RWPE1 (cell line): ENCODE data around the gene LRCH2.

ENCODE experiments used
- CTCF ChIA-PET: fragments of 350-600 bp; sonication (Branson Sonifier 250); formaldehyde crosslinking; extraction: SDS; loops from one replicate; lab custom pipeline; 2021; lab: Yijun Ruan, JAX
- POLR2A ChIA-PET: fragments of 400-600 bp; formaldehyde crosslinking; extraction: SDS; loops from one replicate; lab custom pipeline; 2020; ENCODE audit warnings: antibody characterized with exemption; ENCODE audit not compliant: low non-redundant PET; lab: Yijun Ruan, JAX
- DNase-seq: peaks from one replicate; pipeline ENCODE4 v3.0.0; 2012; ENCODE audit warnings: low spot score
- H3K27ac ChIP-seq: fragments of 450-650 bp; 2 replicates; pipeline ENCODE4 v1.5.1; 2017
- CTCF ChIP-seq: fragments of 450-650 bp; conservative IDR thresholded peaks from 2 replicates; pipeline ENCODE4 v1.5.1; 2017; ENCODE audit warnings: low read depth, mild to moderate bottlenecking

Gene LRCH2

GRCh38 chrX:115190636-115191489 is 43.0 kb downstream of the LRCH2 start:
- H3K27ac ChIP-seq = no peak overlapping the region
- no peak for DNase-seq
- TF ChIP-seq CTCF = no peak
- CTCF ChIA-PET = no interaction called here
- POLR2A ChIA-PET = no interaction called here

- no peak for TF ChIP-seq CTCF
- no peak overlapping the region for H3K27ac ChIP-seq
- CTCF ChIA-PET = no interaction called here
- POLR2A ChIA-PET = no interaction called here
- DNase-seq = no peak
These were observed 44.0 kb downstream of the LRCH2 start for GRCh38 chrX:115189646-115190635.

- ChIA-PET CTCF (no interaction called here), POLR2A (no interaction called here)
- no peak for TF ChIP-seq CTCF
- DNase-seq = no peak
- H3K27ac ChIP-seq = no peak within 1 kb of the TSS
These were observed 44.8 kb downstream of the LRCH2 start, which contains the start of gene RBMXL3 for GRCh38 chrX:115189110-115189509. Gene RBMXL3, plus strand, starts transcription at chrX:115189410. Its CDS starts 32 bp downstream, at chrX:115189442.

- no peak for TF ChIP-seq CTCF
- POLR2A ChIA-PET = no interaction called here
These were observed 49.9 kb downstream of the LRCH2 start for GRCh38 chrX:115183980-115184379.

GRCh38 chrX:115178473-115178872 is 55.4 kb downstream of the LRCH2 start:
- no peak for TF ChIP-seq CTCF
- DNase-seq = no peak
- ChIA-PET POLR2A (no interaction called here), CTCF (no interaction called here)
- H3K27ac ChIP-seq = no peak overlapping the region

More at GRCh38 chrX:115183980-115184379, 49.9 kb downstream of the LRCH2 start:
- DNase-seq = no peak
- CTCF ChIA-PET = no interaction called here
- no peak overlapping the region for H3K27ac ChIP-seq

- ChIA-PET POLR2A (no interaction called here), CTCF (no interaction called here)
- no peak for DNase-seq
- TF ChIP-seq CTCF = no peak
- H3K27ac ChIP-seq = no peak overlapping the region
These were observed 56.0 kb downstream of the LRCH2 start for GRCh38 chrX:115177932-115178331.
